Right lobe of liver (tissue), 6 donors: ENCODE measurements around the gene SLC12A2. TPM values are rescaled to one million over a fixed set of nuclear protein-coding genes. Genes with fewer than 3 reads are reported as not detected.

Source experiments
- ATAC-seq, 4 donors: fragments of 200-7000 bp; cut with Tn5 transposase; one replicate each; pipeline ENCODE4 v1.9.1; 2020; ENCODE audit warnings: mild to moderate bottlenecking in 4 of 4, moderate library complexity in 4 of 4
- DNase-seq, 3 donors: peaks; one replicate each; pipeline ENCODE4 v3.0.0-alpha.2; 2020
- H3K27ac ChIP-seq, 3 donors: fragments of 200-600 bp; one replicate each; pipeline ENCODE4 v1.8.0; 2022
- H3K27me3 ChIP-seq, 2 donors: fragments of 200-600 bp; one replicate each; pipeline ENCODE4 v1.8.0; 2022
- H3K36me3 ChIP-seq, 4 donors: fragments of 200-600 bp; sonication (generic) in 1 of 4; one replicate each; pipeline versions ENCODE4 v1.5.1 to v1.8.0; 2017 to 2022; ENCODE audit warnings: control low read depth in 1 of 4
- H3K4me1 ChIP-seq, 4 donors: fragments of 200-600 bp; sonication (generic) in 1 of 4; one replicate each; pipeline versions ENCODE4 v1.5.1 to v1.8.0; 2017 to 2022; ENCODE audit warnings: control low read depth in 1 of 4
- H3K4me3 ChIP-seq, 3 donors: fragments of 200-600 bp; one replicate each; pipeline ENCODE4 v1.8.0; 2022
- H3K9me3 ChIP-seq, 4 donors: fragments of 200-600 bp; sonication (generic) in 1 of 4; one replicate each; pipeline versions ENCODE4 v1.5.1 to v1.8.0; 2017 to 2022; ENCODE audit warnings: control low read depth in 1 of 4
- CTCF ChIP-seq, 4 donors: fragments of 200-600 bp in 3 of 4; fragments of 450-650 bp in 1 of 4; IDR thresholded peaks; one replicate each; pipeline versions ENCODE4 v1.5.1 to v1.8.0; 2016 to 2022; ENCODE audit warnings: antibody characterized with exemption in 4 of 4, mild to moderate bottlenecking in 2 of 4
- POLR2A ChIP-seq: fragments of 450-650 bp; IDR thresholded peaks from one replicate; pipeline ENCODE4 v1.6.1; 2017; ENCODE audit warnings: antibody characterized with exemption, mild to moderate bottlenecking
- WGBS: methylation state at CpG from one replicate; pipeline ENCODE4 v1.1.6; 2018; ENCODE audit warnings: low coverage, low lambda C conversion rate; ENCODE audit not compliant: insufficient coverage; ENCODE audit errors: missing lambda C conversion rate; 5-methylcytosine and 5-hydroxymethylcytosine counted together
- intact Hi-C, 2 donors: fragments of 100-400 bp; cut with DNase I; formaldehyde crosslinking; loops; one replicate each; pipeline versions ENCODE4 v1.11.2 to v1.14.1; 2022
- total RNA-seq, 6 experiments: library from RNA; depleted of rRNA in 2 of 6; stranded (reverse); fragments of >200 nt in 2 of 6; fragmentation: NEBNext Ultra II Directional in 3 of 6; extraction: Animal tissue kit (Norgen Biotek cat#: 25700) in 3 of 6; gene quantifications; one replicate each; pipeline versions ENCODE4 v1.1.0 to v1.2.4, GENCODE V29; 2016 to 2023
- donor health status: DM: no; HTN: yes; CAD: no.
- donor health status: DM: no; HTN: no; CAD: no.
- donor health status: DM: no; HTN: no; CAD: no.
- donor health status: DM: no; HTN: yes; CAD: no.
- donor health status: DM: no; HTN: yes; CAD: no.

SLC12A2 gene
- total RNA-seq, 6 experiments from 2014 or later: 3.1 to 9.8 (median 8.1) TPM

- Histone ChIP-seq H3K4me3 (no peak overlapping the region), H3K4me1 (no peaks in the 10 kb centered on the region), H3K9me3 (no peaks in the 10 kb centered on the region), H3K27ac (no peak overlapping the region), H3K36me3 (no peaks in the 10 kb centered on the region), H3K27me3 (no peaks in the 10 kb centered on the region)
- intact Hi-C loops: no loop called here
- no peak for TF ChIP-seq POLR2A
- no peak for TF ChIP-seq CTCF (IDR thresholded peaks at IDR 0.05)
- DNase-seq: no peak
- 100% methylated on average over 1 of the region's 1 CpG for WGBS
- no peak for ATAC-seq
Measured at GRCh38 chr5:128040927-128041326, 42.6 kb upstream of the SLC12A2 start.

GRCh38 chr5:128052780-128053179 is 30.8 kb upstream of the SLC12A2 start:
- no peaks in the 10 kb centered on the region for H3K9me3 ChIP-seq
- DNase-seq: no peak
- intact Hi-C loops: no loop called here
- ATAC-seq: peak in 1 of 4 donors; percentile 27
- TF ChIP-seq POLR2A: no peak
- no peak for TF ChIP-seq CTCF (IDR thresholded peaks at IDR 0.05)
- no peaks in the 10 kb centered on the region for H3K4me1 ChIP-seq
- no peaks in the 10 kb centered on the region for H3K27me3 ChIP-seq
- H3K4me3 ChIP-seq: no peak overlapping the region
- H3K36me3 ChIP-seq: no peaks in the 10 kb centered on the region
- H3K27ac ChIP-seq: peak overlapping the region in 1 of 3 donors; percentile 14

- DNase-seq (peak; percentile 27 to 64 (median 51)), ATAC-seq (peak; percentile 80 to 95 (median 90))
- TF ChIP-seq CTCF (IDR thresholded peaks at IDR 0.05) (no peak), POLR2A (no peak)
- WGBS: 50% methylated on average over 1 of the region's 3 CpGs
- Histone ChIP-seq H3K4me1 (no peaks in the 10 kb centered on the region), H3K27ac (peak overlapping the region in 1 of 3 donors; percentile 14), H3K9me3 (no peaks in the 10 kb centered on the region), H3K4me3 (no peak overlapping the region), H3K36me3 (no peaks in the 10 kb centered on the region), H3K27me3 (no peaks in the 10 kb centered on the region)
- intact Hi-C loops: no loop called here
Measured at GRCh38 chr5:128053291-128053954, 30.1 kb upstream of the SLC12A2 start.

- Histone ChIP-seq H3K36me3 (no peaks in the 10 kb centered on the region), H3K27me3 (no peaks in the 10 kb centered on the region), H3K9me3 (no peaks in the 10 kb centered on the region), H3K4me1 (no peaks in the 10 kb centered on the region), H3K27ac (no peak overlapping the region), H3K4me3 (no peak overlapping the region)
- intact Hi-C loops: no loop called here
- 100% methylated on average over 1 of the region's 1 CpG for WGBS
- ATAC-seq: no peak
- TF ChIP-seq POLR2A: no peak
- no peak for TF ChIP-seq CTCF (IDR thresholded peaks at IDR 0.05)
- no peak for DNase-seq
Measured at GRCh38 chr5:128060644-128061385, 22.8 kb upstream of the SLC12A2 start.
